Putamen (tissue), 1 donor: ENCODE data around the gene SRD5A2.

Experiments
- DNase-seq: peaks from one replicate; pipeline ENCODE4 v3.0.0-alpha.2; 2016; ENCODE audit warnings: low spot score

Gene SRD5A2

GRCh38 chr2:31580321-31581117 is at the start of gene SRD5A2:
Gene SRD5A2, minus strand, starts transcription at chr2:31580938. Its CDS starts 38 bp downstream, at chr2:31580900.
- no peak for DNase-seq

- no peak for DNase-seq
Measured at GRCh38 chr2:31606509-31606908, 25.8 kb upstream of the SRD5A2 start.

- DNase-seq, result no peak
Measured at GRCh38 chr2:31598694-31599093, 18.0 kb upstream of the SRD5A2 start.

- DNase-seq, result no peak
Measured at GRCh38 chr2:31586230-31586629, 5.5 kb upstream of the SRD5A2 start.

- no peak for DNase-seq
Measured at GRCh38 chr2:31581124-31581795, 522 bp upstream of the SRD5A2 start.

GRCh38 chr2:31579996-31580320 is 780 bp downstream of the SRD5A2 start:
- no peak for DNase-seq

- DNase-seq, result no peak
Measured at GRCh38 chr2:31578316-31578715, 2.4 kb downstream of the SRD5A2 start.

- DNase-seq, result no peak
Measured at GRCh38 chr2:31577143-31577542, 3.6 kb downstream of the SRD5A2 start.

- no peak for DNase-seq
Measured at GRCh38 chr2:31568585-31569201, 12.0 kb downstream of the SRD5A2 start.

- DNase-seq, result no peak
Measured at GRCh38 chr2:31567679-31568078, 13.1 kb downstream of the SRD5A2 start.

GRCh38 chr2:31563273-31563839 is 17.4 kb downstream of the SRD5A2 start:
- no peak for DNase-seq

GRCh38 chr2:31561823-31562222 is 18.9 kb downstream of the SRD5A2 start:
- no peak for DNase-seq

GRCh38 chr2:31558401-31559295 is 22.1 kb downstream of the SRD5A2 start:
- DNase-seq, result no peak

- DNase-seq, result no peak
Measured at GRCh38 chr2:31556940-31557339, 23.8 kb downstream of the SRD5A2 start.

GRCh38 chr2:31555967-31556706 is 24.6 kb downstream of the SRD5A2 start:
- no peak for DNase-seq

- DNase-seq, result no peak
Measured at GRCh38 chr2:31553362-31553761, 27.4 kb downstream of the SRD5A2 start.

- DNase-seq, result no peak
Measured at GRCh38 chr2:31547485-31547884, 33.3 kb downstream of the SRD5A2 start.

GRCh38 chr2:31541853-31542252 is 38.9 kb downstream of the SRD5A2 start:
- no peak for DNase-seq

GRCh38 chr2:31539505-31539904 is 41.2 kb downstream of the SRD5A2 start:
- DNase-seq, result no peak

- DNase-seq, result no peak
Measured at GRCh38 chr2:31535768-31536167, 45.0 kb downstream of the SRD5A2 start.

- DNase-seq, result no peak
Measured at GRCh38 chr2:31534636-31535035, 46.1 kb downstream of the SRD5A2 start.
